Right lobe of liver (tissue), 4 donors: ENCODE results near the gene ZNF202.

Experiments
- POLR2A ChIP-seq: fragments of 450-650 bp; IDR thresholded peaks from one replicate; pipeline ENCODE4 v1.6.1; 2017; ENCODE audit warnings: antibody characterized with exemption, mild to moderate bottlenecking
- TF ChIP-seq, protein P1 (sequence below), 4 donors: fragments of 200-600 bp in 3 of 4; fragments of 450-650 bp in 1 of 4; IDR thresholded peaks; one replicate each; pipeline versions ENCODE4 v1.5.1 to v1.8.0; 2016 to 2022; ENCODE audit warnings: antibody characterized with exemption in 4 of 4, mild to moderate bottlenecking in 2 of 4
- donor health status: DM: no; HTN: no; CAD: no.
- donor health status: DM: no; HTN: no; CAD: no.
- donor health status: DM: no; HTN: yes; CAD: no.

- TF ChIP-seq, protein P1, sequence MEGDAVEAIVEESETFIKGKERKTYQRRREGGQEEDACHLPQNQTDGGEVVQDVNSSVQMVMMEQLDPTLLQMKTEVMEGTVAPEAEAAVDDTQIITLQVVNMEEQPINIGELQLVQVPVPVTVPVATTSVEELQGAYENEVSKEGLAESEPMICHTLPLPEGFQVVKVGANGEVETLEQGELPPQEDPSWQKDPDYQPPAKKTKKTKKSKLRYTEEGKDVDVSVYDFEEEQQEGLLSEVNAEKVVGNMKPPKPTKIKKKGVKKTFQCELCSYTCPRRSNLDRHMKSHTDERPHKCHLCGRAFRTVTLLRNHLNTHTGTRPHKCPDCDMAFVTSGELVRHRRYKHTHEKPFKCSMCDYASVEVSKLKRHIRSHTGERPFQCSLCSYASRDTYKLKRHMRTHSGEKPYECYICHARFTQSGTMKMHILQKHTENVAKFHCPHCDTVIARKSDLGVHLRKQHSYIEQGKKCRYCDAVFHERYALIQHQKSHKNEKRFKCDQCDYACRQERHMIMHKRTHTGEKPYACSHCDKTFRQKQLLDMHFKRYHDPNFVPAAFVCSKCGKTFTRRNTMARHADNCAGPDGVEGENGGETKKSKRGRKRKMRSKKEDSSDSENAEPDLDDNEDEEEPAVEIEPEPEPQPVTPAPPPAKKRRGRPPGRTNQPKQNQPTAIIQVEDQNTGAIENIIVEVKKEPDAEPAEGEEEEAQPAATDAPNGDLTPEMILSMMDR (IDR thresholded peaks at IDR 0.05), result no peak
- TF ChIP-seq POLR2A, result no peak
Measured at GRCh38 chr11:123760894-123761293, 19.4 kb upstream of the ZNF202 start.
